GM12878 (cell line): Measurements from ENCODE around the gene TCF7.

Experiments
- CBX5 ChIP-seq: sonication (generic); IDR thresholded peaks from 2 replicates; pipeline ENCODE4 v1.6.1; 2016; ENCODE audit warnings: low read depth, moderate library complexity, mild to moderate bottlenecking, inconsistent platforms
- EP300 ChIP-seq, 2 experiments: fragments of 150-350 bp in 1 of 2; IDR thresholded peaks; 2 replicates each; pipeline ENCODE4 v1.6.1; 2011 to 2012; ENCODE audit warnings: low read depth in 2 of 2, low read length in 2 of 2, borderline replicate concordance in 1 of 2, improper control_type of control experiment in 1 of 2, inconsistent platforms in 1 of 2; ENCODE audit not compliant: control insufficient read depth in 1 of 2

DNA sequence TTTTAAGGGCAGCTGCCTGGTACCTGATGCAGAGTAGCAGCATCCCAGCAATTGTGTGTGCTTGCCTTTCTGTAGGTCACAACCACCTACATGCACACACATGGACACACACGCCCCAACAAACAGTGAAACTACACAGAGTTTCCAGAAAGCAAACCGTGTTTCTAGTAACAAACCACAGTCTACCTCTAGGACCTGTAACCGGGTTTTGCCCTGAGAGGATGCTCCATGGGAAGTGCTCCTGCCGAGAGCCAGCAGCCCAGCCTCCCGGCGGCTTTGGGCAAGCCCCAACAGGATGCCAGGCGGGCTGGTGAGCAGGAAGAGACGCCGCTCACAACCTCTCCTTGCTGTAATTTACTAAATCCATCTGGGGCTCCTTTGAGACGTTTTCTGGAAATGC is 4.1 kb upstream of the TCF7 start:
- TF ChIP-seq EP300 (IDR thresholded peaks at IDR 0.05; ENCODE audit: borderline replicate concordance in 1 of 2, control insufficient read depth in 1 of 2, low read depth in 2 of 2, low read length in 2 of 2): no peak
- TF ChIP-seq CBX5: no peak
